B cell (primary cell): ENCODE measurements around the gene BPIFB2. TPM values are rescaled to one million over a fixed set of nuclear protein-coding genes. Genes with fewer than 3 reads are reported as not detected.

Experiments
- ATAC-seq: fragments of 200-7000 bp; cut with Tn5 transposase; one replicate; pipeline ENCODE4 v1.10.0; 2021; ENCODE audit warnings: low read depth, mild to moderate bottlenecking, moderate number of reproducible peaks, moderate library complexity
- CTCF ChIA-PET: fragments of 350-600 bp; sonication (Branson Sonifier 250); formaldehyde crosslinking; loops from one replicate; lab custom pipeline; 2021; ENCODE audit warnings: antibody characterized with exemption, inconsistent platforms; lab: Charles Lee
- POLR2A ChIA-PET: fragments of 350-600 bp; sonication (Branson Sonifier 250); formaldehyde crosslinking; loops from one replicate; lab custom pipeline; 2021; ENCODE audit warnings: antibody characterized with exemption; lab: Charles Lee
- DNase-seq: peaks from one replicate; pipeline ENCODE4 v3.0.0; 2013
- H2AFZ ChIP-seq: 2 replicates; pipeline ENCODE4 v1.6.1; 2012; ENCODE audit warnings: mild to moderate bottlenecking, low read depth, low read length; ENCODE audit not compliant: insufficient read depth, poor library complexity, severe bottlenecking
- H3K27ac ChIP-seq, 2 donors: 1 replicate in 1 of 2; 2 replicates in 1 of 2; pipeline ENCODE4 v1.5.1; 2012 to 2013; ENCODE audit warnings: low read length in 2 of 2, mild to moderate bottlenecking in 2 of 2, moderate library complexity in 1 of 2
- H3K27me3 ChIP-seq, 4 experiments: fragments of 200-600 bp in 1 of 4; sonication (generic) in 1 of 4; replicated peaks in 1 of 4; 1 replicate in 2 of 4; 2 replicates in 2 of 4; pipeline versions ENCODE4 v1.6.1 to v1.7.0; 2013 to 2016; ENCODE audit warnings: low read length in 3 of 4, mild to moderate bottlenecking in 2 of 4, mixed read lengths in 1 of 4, moderate library complexity in 1 of 4; ENCODE audit not compliant: insufficient read depth in 4 of 4, control insufficient read depth in 3 of 4; ENCODE audit errors: control extremely low read depth in 1 of 4
- H3K36me3 ChIP-seq, 2 experiments: replicated peaks in 1 of 2; 1 replicate in 1 of 2; 2 replicates in 1 of 2; pipeline versions ENCODE4 v1.6.1 to v1.7.1; 2013; ENCODE audit warnings: low read length in 1 of 2; ENCODE audit not compliant: insufficient read depth in 2 of 2, control insufficient read depth in 1 of 2; ENCODE audit errors: control extremely low read depth in 1 of 2, extremely low read depth in 1 of 2
- H3K4me1 ChIP-seq, 2 donors: fragments of 200-600 bp in 1 of 2; sonication (generic) in 1 of 2; 1 replicate in 1 of 2; 2 replicates in 1 of 2; pipeline versions ENCODE4 v1.5.1 to v1.6.1; 2013 to 2017; ENCODE audit warnings: low read length in 2 of 2; ENCODE audit not compliant: control insufficient read depth in 2 of 2, insufficient read depth in 2 of 2
- H3K4me2 ChIP-seq: replicated peaks from 2 replicates; pipeline ENCODE3; 2012; ENCODE audit warnings: mild to moderate bottlenecking, low read depth, low read length; ENCODE audit not compliant: poor library complexity, severe bottlenecking
- H3K4me3 ChIP-seq, 5 experiments: fragments of 200-600 bp in 1 of 5; sonication (generic) in 1 of 5; 1 replicate in 3 of 5; 2 replicates in 2 of 5; pipeline versions ENCODE4 v1.5.1 to v1.7.0; 2011 to 2016; ENCODE audit warnings: low read length in 4 of 5, mild to moderate bottlenecking in 4 of 5, low read depth in 2 of 5, control low read depth in 1 of 5, moderate library complexity in 1 of 5; ENCODE audit not compliant: insufficient read depth in 1 of 5; ENCODE audit errors: control extremely low read depth in 1 of 5, extremely low read depth in 1 of 5
- H3K79me2 ChIP-seq: fragments of 200-600 bp; sonication (generic); one replicate; pipeline ENCODE4 v1.6.0; 2016; ENCODE audit warnings: low read length; ENCODE audit not compliant: control insufficient read depth, insufficient read depth
- H3K9ac ChIP-seq: fragments of 200-600 bp; sonication (generic); 2 replicates; pipeline ENCODE4 v1.6.1; 2017; ENCODE audit warnings: mild to moderate bottlenecking, low read length, moderate library complexity
- H3K9me3 ChIP-seq, 3 donors: one replicate each; pipeline versions ENCODE4 v1.6.1 to v1.7.1; 2013; ENCODE audit warnings: low read length in 2 of 3; ENCODE audit not compliant: control insufficient read depth in 2 of 3, insufficient read depth in 1 of 3; ENCODE audit errors: control extremely low read depth in 1 of 3
- H4K20me1 ChIP-seq: 2 replicates; pipeline ENCODE4 v1.6.0; 2012; ENCODE audit warnings: mild to moderate bottlenecking, low read length; ENCODE audit not compliant: insufficient read depth, control insufficient read depth, poor library complexity, severe bottlenecking
- H3K27ac Mint-ChIP-seq: one replicate; pipeline ENCODE4 v1.8.0; 2021; ENCODE audit warnings: mixed read lengths
- H3K27me3 Mint-ChIP-seq: one replicate; pipeline ENCODE4 v1.8.0; 2021; ENCODE audit warnings: mixed read lengths
- H3K4me1 Mint-ChIP-seq: one replicate; pipeline ENCODE4 v1.8.0; 2021; ENCODE audit warnings: mixed read lengths
- H3K4me3 Mint-ChIP-seq: one replicate; pipeline ENCODE4 v1.8.0; 2021; ENCODE audit warnings: mixed read lengths
- H3K9me3 Mint-ChIP-seq: one replicate; pipeline ENCODE4 v1.8.0; 2022; ENCODE audit warnings: mixed read lengths; ENCODE audit not compliant: insufficient read depth
- EZH2 ChIP-seq: IDR thresholded peaks from 2 replicates; pipeline ENCODE4 v1.6.1; 2012; ENCODE audit warnings: borderline replicate concordance, low read depth, mild to moderate bottlenecking, moderate library complexity, low read length; ENCODE audit not compliant: insufficient read depth, poor library complexity, severe bottlenecking
- WGBS: methylation state at CpG from one replicate; pipeline ENCODE4 v1.1.5; 2013; ENCODE audit warnings: missing lambda C conversion rate; ENCODE audit not compliant: insufficient coverage; 5-methylcytosine and 5-hydroxymethylcytosine counted together
- intact Hi-C: fragments of 100-400 bp; cut with micrococcal nuclease; formaldehyde crosslinking; loops from one replicate; pipeline ENCODE4 v1.10.0; 2022
- polyA plus RNA-seq: library from polyadenylated mRNA; depleted of rRNA; stranded (reverse); fragments of >200 nt; gene quantifications from 2 replicates; pipeline ENCODE4 v1.2.3, GENCODE V29; 2012
- total RNA-seq, 2 donors: library from RNA; stranded (reverse); fragments of 120-200 nt in 1 of 2; gene quantifications; 1 replicate in 1 of 2; 2 replicates in 1 of 2; pipeline versions ENCODE4 v1.2.3 to v1.2.4, GENCODE V29; 2013 to 2022
- TF ChIP-seq, protein P1 (sequence below): fragments of 200-600 bp; IDR thresholded peaks from one replicate; pipeline ENCODE4 v1.8.0; 2022; ENCODE audit warnings: antibody characterized with exemption, mild to moderate bottlenecking

BPIFB2 gene
- total and polyA plus RNA-seq, 2 donors (not counting 1 experiment from before 2014, with no cell fraction given): not detected

- Histone ChIP-seq H3K9me3 (peaks cover 0 to 38% (median 13%) of the 10 kb centered on the region in 3 donors), H3K79me2 (no peaks in the 10 kb centered on the region), H3K4me2 (no peak overlapping the region), H3K9ac (no peak overlapping the region), H3K27me3 (no peaks in the 10 kb centered on the region), H3K4me3 (no peak overlapping the region), H3K27ac (no peak overlapping the region), H3K36me3 (no peaks in the 10 kb centered on the region), H3K4me1 (no peaks in the 10 kb centered on the region), H4K20me1 (no peaks in the 10 kb centered on the region), H2AFZ (no peak overlapping the region)
- Mint-ChIP-seq H3K4me3 (no peak overlapping the region), H3K9me3 (peaks cover 14% of the 10 kb centered on the region), H3K27me3 (peaks cover 5% of the 10 kb centered on the region), H3K4me1 (no peaks in the 10 kb centered on the region), H3K27ac (no peak overlapping the region)
- intact Hi-C loops: no loop called here
- ChIA-PET CTCF (interaction anchor here (0.9 to 1.3 kb wide), 2 partner anchors 141 kb away, joined by 3 read pairs; no protein-coding TSS in a partner anchor), POLR2A (no interaction called here)
- ATAC-seq (no peak), DNase-seq (no peak)
- TF ChIP-seq, protein P1, sequence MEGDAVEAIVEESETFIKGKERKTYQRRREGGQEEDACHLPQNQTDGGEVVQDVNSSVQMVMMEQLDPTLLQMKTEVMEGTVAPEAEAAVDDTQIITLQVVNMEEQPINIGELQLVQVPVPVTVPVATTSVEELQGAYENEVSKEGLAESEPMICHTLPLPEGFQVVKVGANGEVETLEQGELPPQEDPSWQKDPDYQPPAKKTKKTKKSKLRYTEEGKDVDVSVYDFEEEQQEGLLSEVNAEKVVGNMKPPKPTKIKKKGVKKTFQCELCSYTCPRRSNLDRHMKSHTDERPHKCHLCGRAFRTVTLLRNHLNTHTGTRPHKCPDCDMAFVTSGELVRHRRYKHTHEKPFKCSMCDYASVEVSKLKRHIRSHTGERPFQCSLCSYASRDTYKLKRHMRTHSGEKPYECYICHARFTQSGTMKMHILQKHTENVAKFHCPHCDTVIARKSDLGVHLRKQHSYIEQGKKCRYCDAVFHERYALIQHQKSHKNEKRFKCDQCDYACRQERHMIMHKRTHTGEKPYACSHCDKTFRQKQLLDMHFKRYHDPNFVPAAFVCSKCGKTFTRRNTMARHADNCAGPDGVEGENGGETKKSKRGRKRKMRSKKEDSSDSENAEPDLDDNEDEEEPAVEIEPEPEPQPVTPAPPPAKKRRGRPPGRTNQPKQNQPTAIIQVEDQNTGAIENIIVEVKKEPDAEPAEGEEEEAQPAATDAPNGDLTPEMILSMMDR: no peak
- TF ChIP-seq EZH2: no peak
- WGBS: 56% methylated on average over 1 of the region's 2 CpGs
Observed at GRCh38 chr20:33042983-33043730, 35.7 kb downstream of the BPIFB2 start.

GRCh38 chr20:33043731-33044181 lies 36.3 kb downstream of the BPIFB2 start:
- H3K4me1 Mint-ChIP-seq: no peaks in the 10 kb centered on the region

More at GRCh38 chr20:33043731-33044181, 36.3 kb downstream of the BPIFB2 start:
- no peak overlapping the region for H3K4me3 Mint-ChIP-seq
- no peak overlapping the region for H3K4me3 ChIP-seq
- H3K9me3 Mint-ChIP-seq: peaks cover 14% of the 10 kb centered on the region
- H4K20me1 ChIP-seq: no peaks in the 10 kb centered on the region
- WGBS: 60% methylated on average over 1 of the region's 1 CpG
- H3K9ac ChIP-seq: no peak overlapping the region
- no peak for DNase-seq
- no peak overlapping the region for H3K4me2 ChIP-seq
- H3K4me1 ChIP-seq: no peaks in the 10 kb centered on the region
- intact Hi-C loops: no loop called here
- H3K27ac Mint-ChIP-seq: no peak overlapping the region
- H3K9me3 ChIP-seq: peaks cover 0 to 38% (median 13%) of the 10 kb centered on the region in 3 donors
- no peak overlapping the region for H2AFZ ChIP-seq
- ATAC-seq: no peak
- H3K79me2 ChIP-seq: no peaks in the 10 kb centered on the region
- no peaks in the 10 kb centered on the region for H3K36me3 ChIP-seq
- no peak overlapping the region for H3K27ac ChIP-seq
- POLR2A ChIA-PET: no interaction called here
- TF ChIP-seq, protein P1: no peak
- no peak for TF ChIP-seq EZH2
- no peaks in the 10 kb centered on the region for H3K27me3 Mint-ChIP-seq
- H3K27me3 ChIP-seq: no peaks in the 10 kb centered on the region
- CTCF ChIA-PET: interaction anchor here (1.3 kb wide), 1 partner anchor 141 kb away, joined by 3 read pairs; no protein-coding TSS in a partner anchor
